Ammon's horn (tissue), 1 donor: ENCODE measurements around the gene TINAGL1.

ENCODE experiments used
- DNase-seq: peaks from one replicate; pipeline ENCODE4 v3.0.0-alpha.2; 2016; ENCODE audit warnings: low spot score

The TINAGL1 gene, protein sequence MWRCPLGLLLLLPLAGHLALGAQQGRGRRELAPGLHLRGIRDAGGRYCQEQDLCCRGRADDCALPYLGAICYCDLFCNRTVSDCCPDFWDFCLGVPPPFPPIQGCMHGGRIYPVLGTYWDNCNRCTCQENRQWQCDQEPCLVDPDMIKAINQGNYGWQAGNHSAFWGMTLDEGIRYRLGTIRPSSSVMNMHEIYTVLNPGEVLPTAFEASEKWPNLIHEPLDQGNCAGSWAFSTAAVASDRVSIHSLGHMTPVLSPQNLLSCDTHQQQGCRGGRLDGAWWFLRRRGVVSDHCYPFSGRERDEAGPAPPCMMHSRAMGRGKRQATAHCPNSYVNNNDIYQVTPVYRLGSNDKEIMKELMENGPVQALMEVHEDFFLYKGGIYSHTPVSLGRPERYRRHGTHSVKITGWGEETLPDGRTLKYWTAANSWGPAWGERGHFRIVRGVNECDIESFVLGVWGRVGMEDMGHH

DNA sequence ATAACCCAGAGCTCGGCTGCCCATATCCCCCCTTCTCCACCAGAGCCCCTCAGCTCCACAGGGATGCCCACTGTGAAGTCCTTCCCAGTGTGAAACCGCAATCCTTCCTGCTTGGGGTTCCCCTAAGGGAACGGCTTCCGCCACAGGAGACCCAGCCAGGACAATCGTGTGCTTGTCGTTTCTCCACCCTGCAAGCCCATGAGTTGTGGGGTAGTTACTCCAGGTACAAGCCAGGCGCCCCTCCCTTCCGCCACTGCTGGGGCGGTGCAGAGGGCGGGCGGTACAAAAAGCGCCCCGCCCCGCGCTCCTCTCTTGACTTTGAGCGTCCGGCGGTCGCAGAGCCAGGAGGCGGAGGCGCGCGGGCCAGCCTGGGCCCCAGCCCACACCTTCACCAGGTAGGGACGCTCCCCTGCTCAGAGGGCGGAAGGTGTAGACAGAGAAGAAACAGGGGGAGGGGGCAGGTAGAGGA lies at the start of gene TINAGL1:
TSS of gene TINAGL1 (plus strand) at position 315 of the 469 bp plus-strand sequence. CDS start 634 bp downstream, outside the sequence.
- no peak for DNase-seq

DNA sequence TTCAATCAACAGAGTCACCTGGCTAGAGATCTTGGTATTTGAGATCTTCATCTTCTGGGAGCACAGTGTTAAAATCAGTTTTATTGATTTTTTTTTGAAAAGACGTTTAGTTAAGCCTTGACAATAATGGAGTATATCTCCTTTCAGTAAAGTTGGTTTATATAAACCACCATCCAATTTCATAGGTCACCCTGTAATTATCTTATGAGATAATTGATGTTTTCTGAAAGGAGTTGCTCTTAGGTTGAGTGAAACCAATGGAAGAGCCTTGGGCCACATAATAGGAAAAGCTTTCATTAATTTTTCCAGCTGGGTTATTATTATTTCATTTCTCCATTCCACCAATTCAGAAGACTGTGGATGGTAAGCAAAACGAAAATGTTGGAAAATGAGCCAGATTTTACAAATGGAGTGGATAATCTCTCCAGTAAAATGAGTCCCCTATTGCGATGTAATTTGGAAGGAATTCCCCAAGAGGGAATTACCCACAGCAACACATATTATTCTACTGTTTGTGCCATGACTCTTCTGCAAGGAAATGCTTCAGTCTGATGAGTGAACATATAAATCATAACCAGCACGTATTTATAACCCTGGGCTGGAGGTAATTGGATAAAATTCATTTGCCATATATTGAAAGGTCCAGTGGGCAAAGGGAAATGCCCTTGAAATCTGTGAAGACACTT lies 46.2 kb upstream of the TINAGL1 start:
- DNase-seq: no peak

DNA sequence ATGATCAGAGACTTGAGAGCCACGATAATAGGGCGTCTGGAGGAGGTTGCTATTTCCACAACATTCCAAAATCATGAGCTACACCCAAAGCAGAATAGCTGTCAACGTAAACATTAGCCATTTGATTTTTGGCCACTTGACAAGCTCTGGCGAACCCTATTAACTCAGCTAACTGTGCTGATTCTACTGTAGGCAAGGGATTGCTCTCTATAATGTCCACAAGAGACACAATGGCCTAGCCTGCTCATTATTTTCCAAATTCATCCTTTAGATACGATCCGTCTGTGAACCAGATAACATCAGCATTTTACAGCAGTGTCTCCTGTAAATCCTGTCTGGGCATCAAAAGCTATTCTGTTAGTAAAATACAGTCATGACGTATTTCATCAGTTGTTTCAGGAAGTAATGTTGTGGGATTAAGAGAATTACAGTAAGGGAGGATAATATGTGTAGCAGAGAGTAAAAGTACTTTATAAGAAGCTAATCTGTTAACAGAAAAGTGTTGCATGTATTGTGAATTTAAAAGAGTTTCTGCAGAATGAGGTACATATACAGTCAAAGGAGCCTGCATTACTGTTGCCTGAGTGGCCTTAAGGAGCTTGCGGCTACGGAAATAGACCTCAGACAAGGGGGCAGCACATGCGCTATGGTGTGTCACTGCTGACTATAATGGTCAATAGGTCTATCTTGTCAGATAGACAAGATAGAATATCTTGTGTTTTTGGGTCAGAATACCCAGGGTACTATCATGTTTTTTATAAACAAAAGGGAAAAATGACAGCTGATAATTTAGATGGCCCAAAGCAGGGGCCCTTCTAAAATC lies 44.9 kb upstream of the TINAGL1 start:
- DNase-seq: no peak

DNA sequence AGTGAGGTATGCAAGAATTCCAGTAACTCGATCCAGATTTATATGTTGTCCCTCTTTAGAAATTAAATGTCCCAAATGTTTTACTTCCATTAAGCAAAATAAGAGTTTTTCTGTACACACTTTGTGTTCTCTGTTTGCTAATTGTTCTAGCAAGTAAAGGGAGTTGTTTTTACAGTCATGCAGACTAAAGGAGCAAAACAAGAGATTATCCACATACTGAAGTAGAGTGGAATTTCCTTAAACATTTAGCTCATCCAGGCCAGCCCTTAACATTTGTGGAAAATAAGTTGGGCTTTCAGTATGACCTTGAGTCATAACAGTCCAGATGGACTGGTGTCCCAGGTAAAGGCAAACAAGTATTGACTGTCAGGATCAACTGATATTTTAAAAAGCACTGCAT lies 44.1 kb upstream of the TINAGL1 start:
- no peak for DNase-seq

DNA sequence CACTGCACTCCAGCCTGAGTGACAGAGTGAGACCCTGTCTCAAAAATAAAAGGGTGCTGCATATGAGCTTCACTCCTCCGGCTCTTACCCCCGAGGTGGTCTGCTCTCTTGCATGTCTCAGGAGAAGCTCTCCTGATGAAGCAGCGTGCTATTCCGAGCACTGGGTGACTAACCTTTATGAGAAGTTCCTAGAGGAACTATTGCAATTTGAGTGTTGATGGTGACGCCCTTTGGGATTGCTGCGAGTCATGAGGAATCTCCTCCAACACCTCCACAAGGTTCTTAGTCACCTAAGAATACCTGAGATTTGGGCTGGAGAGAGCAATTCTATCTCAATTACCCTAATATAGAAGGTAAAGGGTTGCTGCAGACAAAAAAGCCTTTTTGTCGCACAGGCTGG lies 40.8 kb upstream of the TINAGL1 start:
- no peak for DNase-seq

DNA sequence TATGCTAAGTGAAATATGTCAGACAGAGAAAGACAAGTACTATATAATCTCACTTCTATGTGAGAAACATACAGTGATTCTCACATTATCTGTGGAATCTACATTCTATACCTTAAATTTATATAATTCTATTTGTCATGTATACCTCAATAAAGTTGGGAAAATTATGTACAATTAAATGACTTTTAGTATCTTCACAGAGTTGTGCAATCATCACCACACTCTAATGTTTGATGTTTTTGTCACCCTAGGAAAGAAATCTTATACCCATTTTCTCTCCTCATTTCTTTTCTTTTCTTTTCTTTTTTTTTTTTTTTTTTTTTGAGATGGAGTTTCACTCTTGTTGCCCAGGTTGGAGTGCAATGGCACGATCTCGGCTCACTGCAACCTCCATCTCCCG lies 37.0 kb upstream of the TINAGL1 start:
- no peak for DNase-seq

DNA sequence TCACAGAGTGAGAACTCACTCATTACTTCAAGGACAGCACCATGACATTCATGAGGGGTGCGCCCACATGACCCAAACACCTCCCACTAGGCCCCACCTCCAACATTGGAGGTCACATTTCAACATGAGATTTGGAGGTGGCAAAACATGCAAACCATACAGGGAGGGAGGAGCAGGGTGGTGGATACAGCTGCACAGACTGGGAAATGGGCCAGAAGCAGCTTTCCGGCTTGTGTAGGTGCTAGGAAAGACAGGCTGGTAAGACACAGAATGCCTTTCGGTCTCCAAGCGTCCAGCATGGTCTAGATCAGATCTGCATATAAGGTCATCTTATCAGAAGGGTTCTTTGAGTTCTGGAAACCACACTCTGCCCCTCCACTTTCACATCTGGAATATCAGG lies 35.1 kb upstream of the TINAGL1 start:
- DNase-seq: no peak

DNA sequence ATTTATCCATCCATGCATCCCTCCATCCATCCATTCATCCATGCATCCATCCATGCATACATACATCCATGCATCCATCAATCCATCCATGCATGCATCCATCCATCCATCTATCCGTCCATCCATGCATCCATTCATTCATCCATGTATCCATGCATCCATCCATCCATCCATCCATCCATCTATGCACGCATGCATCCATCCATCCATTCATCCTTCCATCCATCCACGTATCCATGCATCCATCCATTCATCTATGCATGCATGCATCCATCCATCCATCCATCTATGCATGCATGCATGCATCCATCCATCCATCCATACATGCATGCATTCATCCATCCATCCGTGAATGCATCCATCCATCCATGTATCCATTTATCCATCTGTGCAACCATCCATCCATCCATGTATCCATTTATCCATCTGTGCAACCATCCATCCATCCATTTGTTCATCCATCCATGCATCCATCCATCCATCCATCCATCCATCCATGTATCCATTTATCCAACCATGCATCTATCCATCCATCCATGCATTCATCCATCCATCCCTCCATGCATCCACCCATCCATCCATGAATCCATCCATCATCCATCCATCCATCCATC lies 30.3 kb upstream of the TINAGL1 start:
- no peak for DNase-seq

DNA sequence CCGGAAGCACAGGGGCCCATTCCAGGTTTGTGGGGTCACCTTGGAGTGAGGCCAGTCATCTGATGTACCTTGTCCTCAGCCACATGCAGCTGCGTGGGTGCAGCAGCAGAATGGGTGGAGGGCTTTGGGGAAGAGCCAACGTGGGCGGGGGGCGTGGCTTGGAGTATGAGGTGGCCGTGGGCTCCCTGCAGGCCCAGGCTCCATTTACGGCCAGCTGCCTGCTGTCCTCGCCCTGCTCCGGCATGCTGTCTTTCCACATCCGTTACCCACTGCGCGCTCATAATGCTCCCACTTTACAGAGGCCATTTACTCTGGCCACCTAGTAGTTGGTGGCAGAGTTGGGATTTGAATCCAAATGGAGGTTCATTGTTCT lies 27.8 kb upstream of the TINAGL1 start:
- no peak for DNase-seq

DNA sequence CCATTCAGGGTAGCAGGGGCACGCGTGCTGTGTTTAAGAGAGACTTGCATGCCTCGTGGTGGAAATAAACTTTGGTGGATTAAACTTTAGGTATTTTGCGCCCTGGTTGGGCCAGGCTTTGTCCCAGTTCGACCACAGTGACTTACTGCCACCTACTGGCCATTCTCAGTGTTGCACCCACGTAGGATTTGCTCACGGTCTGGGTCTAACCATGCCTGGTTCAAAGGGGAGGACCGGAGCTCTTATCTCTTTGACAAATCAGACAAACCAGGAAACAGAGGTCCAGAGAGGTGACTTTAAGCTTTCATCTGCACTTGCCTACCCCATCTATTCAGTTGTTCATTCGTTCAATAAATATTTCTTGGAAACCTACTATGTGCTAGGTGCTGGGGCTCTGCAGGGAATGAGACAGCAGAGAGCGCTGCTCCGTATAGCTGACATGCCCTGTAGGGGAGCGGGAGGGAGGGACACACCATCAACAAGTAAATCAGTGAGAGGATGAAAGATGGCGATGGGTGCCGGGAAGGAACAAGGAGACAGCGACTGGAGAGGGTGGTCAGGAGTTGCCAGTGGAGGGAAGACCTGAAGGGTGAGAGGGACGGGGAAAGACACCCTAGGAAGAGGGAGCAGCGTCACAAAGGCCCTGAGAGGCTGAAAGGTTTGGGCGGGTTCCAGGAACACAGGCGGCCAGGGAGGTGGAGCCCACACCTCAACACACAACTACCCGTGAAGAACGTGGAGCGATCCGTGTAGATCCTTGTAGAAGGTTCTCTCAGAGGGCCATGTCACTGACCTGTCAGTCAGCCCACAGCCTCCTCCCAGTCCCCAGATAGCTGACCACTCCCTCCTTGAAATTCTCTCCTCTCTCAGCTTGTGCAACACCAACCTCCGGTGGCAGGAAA lies 27.2 kb upstream of the TINAGL1 start:
- DNase-seq: peak; percentile 87

DNA sequence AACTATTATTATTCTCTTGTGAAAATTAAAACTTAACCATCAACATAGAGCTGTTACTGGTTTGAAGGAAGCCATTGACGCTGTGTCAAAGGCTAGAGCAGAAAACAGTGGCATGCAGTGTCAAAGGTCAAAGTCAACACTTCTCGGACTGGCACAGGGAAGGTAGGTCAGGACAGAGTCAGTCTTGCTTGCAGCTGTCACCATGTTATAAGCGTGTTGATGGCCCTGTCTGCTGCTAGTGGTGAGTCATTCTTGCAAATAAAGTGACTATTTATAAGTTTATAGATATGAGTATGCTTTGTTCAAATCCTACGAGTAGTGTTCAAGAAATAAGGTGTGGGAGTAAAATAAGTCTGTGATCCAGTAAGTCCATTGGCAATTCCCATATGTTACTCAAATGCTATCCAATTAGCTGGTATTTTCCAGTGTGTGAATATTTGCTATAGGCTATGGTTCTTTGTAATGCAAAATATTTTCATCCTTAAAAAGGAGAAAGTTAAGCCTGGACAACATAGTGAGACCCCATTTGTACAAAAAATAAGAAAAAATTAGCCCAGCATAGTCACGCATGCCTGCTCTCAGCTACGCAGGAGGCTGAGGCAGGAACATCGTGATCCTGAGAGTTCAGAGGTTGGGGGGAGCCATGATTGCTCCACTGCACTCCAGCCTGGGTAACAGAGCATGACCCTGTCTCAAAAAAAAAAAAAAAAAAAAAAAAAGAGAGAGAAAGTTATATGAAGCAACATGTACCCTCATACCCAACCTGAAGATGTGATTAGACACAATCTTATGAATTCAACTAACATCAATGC lies 26.3 kb upstream of the TINAGL1 start:
- DNase-seq: peak; percentile 23

DNA sequence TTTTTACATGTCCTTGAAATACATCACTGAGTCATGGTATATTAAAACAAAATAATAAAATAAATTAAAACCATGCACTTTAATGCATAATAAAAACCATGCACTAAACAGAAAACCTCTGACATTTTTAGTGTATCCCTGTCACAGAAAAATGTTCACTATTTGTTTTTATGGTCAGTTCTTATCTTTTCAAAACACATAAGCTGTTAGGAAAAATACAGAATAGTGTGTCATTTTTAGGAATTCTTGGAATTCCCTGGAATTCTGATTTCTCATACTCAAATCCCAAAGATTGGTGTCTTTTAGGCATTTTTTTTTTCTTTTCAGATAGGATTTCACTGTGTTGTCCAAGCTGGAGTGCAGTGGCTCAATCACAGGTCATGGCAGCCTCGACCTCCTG lies 25.1 kb upstream of the TINAGL1 start:
- DNase-seq: no peak

DNA sequence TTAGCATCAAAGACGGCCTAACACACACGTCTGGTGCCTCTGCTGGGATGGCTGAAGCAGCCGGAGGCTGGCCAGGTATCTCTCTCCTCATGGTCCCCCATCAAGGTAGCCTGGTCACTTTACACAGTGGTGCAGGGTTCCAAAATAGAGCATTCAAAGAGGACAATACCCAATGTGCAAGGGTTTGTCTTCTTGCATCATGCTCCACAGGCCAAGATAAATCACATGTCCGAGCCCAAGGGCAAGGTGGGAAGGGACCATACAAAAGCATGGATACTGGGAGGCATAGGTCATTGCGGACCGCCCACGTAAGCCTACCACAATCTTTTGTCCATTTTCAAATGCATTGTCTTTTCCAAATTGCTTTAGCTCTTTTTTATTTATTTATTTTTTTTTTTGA lies 23.8 kb upstream of the TINAGL1 start:
- no peak for DNase-seq

DNA sequence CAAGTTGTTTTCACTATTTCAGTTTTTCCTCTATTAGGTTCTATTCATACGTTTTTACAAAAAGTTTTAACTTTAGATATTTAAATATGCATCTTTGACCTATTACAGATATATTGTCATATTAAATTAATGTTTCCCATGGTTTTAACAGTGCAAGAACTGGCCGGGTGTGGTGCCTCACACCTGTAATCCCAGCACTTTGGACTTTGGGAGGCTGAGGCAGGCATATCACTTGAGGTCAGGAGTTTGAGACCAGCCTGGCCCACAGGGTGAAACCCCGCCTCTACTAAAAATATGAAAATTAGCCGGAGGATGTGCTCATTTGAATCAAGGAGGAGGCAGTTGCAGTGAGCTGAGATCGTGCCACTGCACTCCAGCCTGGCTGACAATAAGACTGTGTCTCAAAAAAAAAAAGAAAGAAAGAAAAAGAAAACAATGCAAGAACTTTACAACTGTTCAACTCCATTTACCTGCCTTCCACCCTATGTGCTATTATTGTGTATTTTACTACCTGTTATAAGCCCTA lies 19.8 kb upstream of the TINAGL1 start:
- no peak for DNase-seq

DNA sequence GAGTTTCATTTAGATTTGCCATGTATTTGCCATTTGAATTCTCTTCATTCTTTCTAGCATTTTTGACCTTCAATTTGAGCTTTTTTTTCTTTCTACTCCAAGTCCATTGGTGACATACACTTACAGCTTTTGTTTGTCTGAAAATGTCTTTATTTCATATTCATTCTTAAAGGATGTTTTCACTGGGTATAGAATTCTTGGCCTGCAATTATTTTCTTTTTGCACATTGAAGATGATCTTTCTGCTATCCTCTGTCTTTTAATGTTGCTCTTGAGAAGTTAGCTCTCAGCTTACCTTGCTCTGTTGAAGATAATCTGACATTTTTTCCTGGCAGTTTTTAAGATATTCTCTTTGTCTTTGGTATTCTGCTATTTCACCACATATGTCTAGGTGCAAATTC lies 16.6 kb upstream of the TINAGL1 start:
- DNase-seq: no peak

DNA sequence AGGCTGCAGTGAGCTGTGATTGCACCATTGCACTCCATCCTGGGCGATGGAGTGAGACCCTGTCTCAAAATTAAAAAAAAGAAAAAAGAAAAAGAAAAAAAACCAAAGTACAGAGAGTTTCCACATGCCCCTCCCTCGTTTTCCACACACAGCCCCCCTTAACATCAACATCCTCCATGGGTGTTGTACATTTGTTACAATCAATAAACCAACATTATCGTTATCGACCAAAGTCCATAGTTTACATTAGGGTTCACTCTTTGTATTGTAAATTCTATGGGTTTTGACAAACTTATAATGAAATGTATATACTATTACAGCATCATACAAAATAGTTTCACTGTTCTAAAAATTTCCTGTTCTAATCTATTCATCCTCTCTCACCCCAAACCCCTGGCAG lies 15.9 kb upstream of the TINAGL1 start:
- no peak for DNase-seq

DNA sequence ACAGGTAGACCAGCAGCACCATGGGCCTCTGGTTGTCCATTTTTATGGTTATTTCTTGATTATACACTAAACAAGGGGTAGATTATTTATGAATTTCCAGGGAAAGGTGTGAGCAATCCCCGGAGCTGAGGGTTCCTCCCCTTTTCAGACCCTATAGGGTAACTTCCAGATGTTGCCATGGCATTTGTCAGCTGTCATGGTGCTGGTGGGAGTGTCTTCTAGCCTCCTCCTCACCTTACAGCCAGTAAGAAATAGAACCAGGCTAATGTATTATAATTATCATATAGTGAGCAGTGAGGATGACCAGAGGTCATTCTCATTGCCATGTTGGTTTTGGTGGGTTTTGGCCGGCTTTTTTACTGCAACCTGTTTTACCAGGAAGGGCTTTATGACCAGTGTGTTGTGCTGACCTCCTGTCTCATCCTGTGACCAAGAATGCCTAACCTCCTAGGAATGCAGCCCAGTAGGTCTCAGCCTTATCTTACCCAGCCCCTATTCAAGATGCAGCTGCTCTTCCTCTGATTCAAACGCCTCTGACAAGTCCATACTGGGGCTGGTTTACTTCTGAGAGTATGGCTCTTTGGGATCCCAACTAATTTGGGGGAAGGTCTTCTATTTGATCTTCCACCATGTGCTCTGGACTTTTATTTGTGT lies 13.5 kb upstream of the TINAGL1 start:
- no peak for DNase-seq

DNA sequence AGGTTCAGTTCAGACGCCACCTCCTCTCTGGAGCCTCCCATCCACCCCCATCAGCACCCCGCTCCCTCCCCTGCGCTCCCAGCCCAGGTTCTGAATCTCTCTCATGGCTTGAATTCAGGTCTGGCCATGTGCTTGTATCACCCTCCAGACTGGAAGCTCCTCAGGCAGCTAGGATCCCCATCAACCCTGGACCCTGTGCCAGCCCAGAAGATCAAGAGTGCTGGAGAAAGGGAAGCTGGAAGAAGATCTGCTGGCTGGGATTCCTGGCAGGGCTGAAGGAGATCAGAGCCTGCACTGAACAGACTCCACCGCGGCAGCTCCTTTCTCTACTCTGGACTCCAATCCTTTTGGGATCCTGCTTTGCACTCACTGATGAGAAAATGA lies 11.7 kb upstream of the TINAGL1 start:
- no peak for DNase-seq

DNA sequence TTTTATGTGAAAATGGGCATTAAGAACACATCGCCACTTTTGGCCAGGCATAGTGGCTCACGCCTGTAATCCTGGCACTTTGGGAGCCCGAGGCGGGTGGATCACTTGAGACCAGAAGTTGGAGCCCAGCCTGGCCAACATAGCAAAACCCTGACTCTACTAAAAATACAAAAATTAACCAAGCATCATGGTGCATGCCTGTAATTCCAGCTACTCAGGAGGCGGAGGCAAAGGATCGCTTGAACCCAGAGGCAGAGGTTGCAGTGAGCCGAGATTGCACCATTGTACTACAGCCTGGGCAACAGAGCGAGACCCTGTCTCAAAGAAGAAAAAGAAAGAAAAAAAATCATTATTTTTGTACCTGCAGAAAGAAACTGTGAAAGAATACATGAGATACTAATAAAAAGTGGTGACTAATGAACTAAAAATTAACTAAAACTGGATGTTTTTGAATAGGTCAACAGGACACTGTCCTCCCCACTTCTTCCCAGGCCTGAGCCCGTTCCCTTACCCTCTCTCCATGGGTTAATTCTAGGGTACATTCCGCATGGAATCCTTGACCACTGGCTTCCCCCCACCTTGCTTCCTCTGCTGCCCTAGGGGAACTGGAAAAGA lies 8.3 kb upstream of the TINAGL1 start:
- DNase-seq: no peak
